Measurements from ENCODE around the gene STIP1.

Gene STIP1

DNA sequence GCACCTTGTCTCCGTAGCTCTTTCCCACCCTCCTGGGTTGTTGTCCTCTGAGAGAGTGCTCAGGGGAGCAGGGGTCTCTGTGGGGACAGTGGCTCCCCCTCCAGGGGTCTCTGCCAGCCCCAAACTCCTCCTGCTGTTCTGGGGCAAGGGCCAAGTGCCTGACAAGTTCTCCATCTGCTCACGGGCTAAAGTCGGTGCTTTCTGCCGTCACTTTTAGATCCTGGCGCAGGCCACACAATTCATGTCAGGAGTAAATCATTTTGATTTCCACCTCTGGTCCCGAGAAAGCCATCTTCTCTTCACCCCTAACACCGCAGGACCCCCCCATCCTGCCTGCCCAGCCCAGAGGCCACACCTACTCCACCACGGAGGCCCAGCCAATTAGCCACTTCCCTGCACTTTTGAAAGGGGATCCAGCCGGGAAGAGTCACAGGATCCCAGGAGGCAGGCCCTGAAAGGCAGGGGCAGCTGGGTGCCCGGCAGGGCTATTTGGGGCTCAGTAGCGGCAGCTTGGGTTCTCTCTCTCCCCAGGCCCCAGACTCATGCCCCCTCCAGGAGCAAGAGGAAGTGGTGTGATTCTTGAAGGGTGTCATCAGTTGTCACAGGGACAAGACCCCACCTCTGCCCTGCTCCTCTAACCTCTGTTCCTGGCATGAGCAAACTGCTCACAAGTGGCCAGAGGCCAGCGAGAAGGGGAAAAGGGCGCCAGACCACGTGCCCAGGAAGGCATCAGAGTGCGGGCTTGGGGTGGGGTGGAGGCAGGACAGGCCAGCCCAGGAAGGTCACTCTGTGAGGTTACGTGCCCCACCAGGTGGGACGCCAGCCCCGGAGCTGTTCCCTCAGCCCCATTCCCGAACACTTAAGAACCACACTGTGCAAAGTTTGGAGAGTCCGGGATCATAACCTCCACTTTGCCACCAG lies 21.3 kb upstream of the STIP1 start:
- H3K36me3 ChIP-seq (ENCODE audit: control insufficient read depth, insufficient read depth, low read length), result no peaks in the 10 kb centered on the region
- no peaks in the 10 kb centered on the region for H3K27me3 ChIP-seq (replicated peaks; ENCODE audit: control insufficient read depth, insufficient read depth, low read length)
- TF ChIP-seq, protein P1, sequence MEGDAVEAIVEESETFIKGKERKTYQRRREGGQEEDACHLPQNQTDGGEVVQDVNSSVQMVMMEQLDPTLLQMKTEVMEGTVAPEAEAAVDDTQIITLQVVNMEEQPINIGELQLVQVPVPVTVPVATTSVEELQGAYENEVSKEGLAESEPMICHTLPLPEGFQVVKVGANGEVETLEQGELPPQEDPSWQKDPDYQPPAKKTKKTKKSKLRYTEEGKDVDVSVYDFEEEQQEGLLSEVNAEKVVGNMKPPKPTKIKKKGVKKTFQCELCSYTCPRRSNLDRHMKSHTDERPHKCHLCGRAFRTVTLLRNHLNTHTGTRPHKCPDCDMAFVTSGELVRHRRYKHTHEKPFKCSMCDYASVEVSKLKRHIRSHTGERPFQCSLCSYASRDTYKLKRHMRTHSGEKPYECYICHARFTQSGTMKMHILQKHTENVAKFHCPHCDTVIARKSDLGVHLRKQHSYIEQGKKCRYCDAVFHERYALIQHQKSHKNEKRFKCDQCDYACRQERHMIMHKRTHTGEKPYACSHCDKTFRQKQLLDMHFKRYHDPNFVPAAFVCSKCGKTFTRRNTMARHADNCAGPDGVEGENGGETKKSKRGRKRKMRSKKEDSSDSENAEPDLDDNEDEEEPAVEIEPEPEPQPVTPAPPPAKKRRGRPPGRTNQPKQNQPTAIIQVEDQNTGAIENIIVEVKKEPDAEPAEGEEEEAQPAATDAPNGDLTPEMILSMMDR (IDR thresholded peaks at IDR 0.05; ENCODE audit: insufficient read depth, low read length, poor library complexity, severe bottlenecking), result no peak
- DNase-seq (ENCODE audit: extremely low read depth, insufficient read length), result no peak
- no peak overlapping the region for H3K4me3 ChIP-seq (replicated peaks; ENCODE audit: low read depth, low read length)

DNA sequence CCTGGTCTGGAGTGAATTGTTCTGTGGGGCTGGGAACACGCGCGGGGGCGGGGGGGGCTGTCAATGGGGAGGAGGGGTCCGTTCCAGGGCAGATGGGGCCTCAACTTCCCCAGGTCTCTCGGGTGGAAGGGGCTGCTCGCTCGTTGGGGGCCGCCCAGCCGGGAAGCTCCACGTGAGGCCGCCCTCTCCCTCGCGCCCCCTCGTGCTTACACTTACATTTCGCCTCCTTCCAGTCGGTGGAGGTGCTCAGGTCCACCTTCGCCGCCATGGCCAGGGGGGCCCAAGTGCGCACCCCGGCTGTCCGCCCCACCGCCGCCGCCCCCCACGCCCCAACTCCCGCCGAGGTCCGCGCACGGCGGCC lies 20.5 kb upstream of the STIP1 start:
- no peaks in the 10 kb centered on the region for H3K27me3 ChIP-seq (replicated peaks; ENCODE audit: control insufficient read depth, insufficient read depth, low read length)
- H3K4me3 ChIP-seq (replicated peaks; ENCODE audit: low read depth, low read length), result peak overlapping the region; percentile 69
- TF ChIP-seq, protein P1 (IDR thresholded peaks at IDR 0.05; ENCODE audit: insufficient read depth, low read length, poor library complexity, severe bottlenecking), result no peak
- H3K36me3 ChIP-seq (ENCODE audit: control insufficient read depth, insufficient read depth, low read length), result no peaks in the 10 kb centered on the region
- DNase-seq (ENCODE audit: extremely low read depth, insufficient read length), result no peak

DNA sequence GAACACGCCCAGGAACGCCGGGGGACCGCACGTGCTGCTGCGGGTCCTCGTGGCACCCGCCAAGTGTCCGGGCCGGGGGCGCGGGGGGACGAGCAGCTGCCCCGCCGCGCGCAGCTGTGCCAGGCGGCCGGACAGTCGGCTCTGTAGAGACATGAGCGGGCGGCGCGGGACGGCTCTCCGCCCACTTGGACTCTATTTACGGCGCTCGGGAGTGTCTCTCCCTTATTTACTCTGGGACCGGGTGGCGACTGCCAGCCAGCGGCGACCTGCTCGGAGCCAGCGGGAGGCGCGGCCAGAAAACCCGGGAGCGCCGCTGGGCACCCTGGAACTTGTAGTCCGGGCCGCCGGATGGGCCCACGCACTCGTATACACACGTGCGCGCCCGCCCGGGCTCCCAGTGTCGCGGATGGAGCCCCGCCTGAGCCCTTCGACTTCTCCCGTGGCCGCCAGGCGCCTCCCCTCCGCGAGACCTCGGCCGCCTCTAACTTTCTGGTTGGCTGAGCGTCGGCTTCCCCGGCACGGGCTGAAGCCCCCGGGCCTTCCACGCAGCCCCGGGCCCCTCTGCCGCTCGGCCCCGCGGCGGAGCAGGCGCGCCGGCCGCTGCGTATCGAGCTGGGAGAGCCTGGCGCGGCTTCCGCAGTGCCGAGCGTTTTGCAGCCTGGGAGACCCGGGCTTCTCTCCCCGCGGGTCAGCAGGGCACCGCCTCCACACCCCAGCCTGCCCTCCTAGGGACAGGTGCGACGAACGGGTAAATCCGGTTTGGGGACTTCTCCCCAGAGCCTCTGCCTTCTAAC lies 19.9 kb upstream of the STIP1 start, which contains the start of gene MACROD1:
TSS of gene MACROD1 (minus strand) at position 272 of the 794 bp plus-strand sequence. CDS start at position 153, 119 bp downstream.
- H3K36me3 ChIP-seq (ENCODE audit: control insufficient read depth, insufficient read depth, low read length), result no peaks in the 10 kb centered on the region
- peak; percentile 87 for DNase-seq (ENCODE audit: extremely low read depth, insufficient read length)
- H3K27me3 ChIP-seq (replicated peaks; ENCODE audit: control insufficient read depth, insufficient read depth, low read length), result no peaks in the 10 kb centered on the region
- peak within 1 kb of the TSS; percentile 69 for H3K4me3 ChIP-seq (replicated peaks; ENCODE audit: low read depth, low read length)
- TF ChIP-seq, protein P1 (IDR thresholded peaks at IDR 0.05; ENCODE audit: insufficient read depth, low read length, poor library complexity, severe bottlenecking), result peak; percentile 4

DNA sequence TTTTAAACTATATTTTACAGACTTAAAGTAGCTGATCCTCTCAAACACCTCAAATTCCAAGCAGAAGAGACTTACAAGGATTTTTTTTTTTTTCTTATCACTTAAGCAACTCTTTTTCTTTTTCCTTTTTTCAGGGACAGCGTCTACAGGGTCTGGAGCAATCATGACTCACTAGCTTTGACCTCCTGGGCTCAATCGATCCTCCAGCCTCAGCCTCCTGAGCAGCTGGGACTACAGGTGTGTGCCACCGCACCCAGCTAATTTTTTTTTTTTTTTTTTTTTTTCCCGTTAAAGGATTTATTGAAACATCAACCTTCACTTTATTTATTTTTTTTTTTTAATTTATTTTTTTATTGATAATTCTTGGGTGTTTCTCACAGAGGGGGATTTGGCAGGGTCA lies 15.6 kb upstream of the STIP1 start:
- H3K27me3 ChIP-seq (replicated peaks; ENCODE audit: control insufficient read depth, insufficient read depth, low read length), result no peaks in the 10 kb centered on the region
- no peak for DNase-seq (ENCODE audit: extremely low read depth, insufficient read length)
- no peaks in the 10 kb centered on the region for H3K36me3 ChIP-seq (ENCODE audit: control insufficient read depth, insufficient read depth, low read length)
- TF ChIP-seq, protein P1 (IDR thresholded peaks at IDR 0.05; ENCODE audit: insufficient read depth, low read length, poor library complexity, severe bottlenecking), result no peak
- no peak overlapping the region for H3K4me3 ChIP-seq (replicated peaks; ENCODE audit: low read depth, low read length)

DNA sequence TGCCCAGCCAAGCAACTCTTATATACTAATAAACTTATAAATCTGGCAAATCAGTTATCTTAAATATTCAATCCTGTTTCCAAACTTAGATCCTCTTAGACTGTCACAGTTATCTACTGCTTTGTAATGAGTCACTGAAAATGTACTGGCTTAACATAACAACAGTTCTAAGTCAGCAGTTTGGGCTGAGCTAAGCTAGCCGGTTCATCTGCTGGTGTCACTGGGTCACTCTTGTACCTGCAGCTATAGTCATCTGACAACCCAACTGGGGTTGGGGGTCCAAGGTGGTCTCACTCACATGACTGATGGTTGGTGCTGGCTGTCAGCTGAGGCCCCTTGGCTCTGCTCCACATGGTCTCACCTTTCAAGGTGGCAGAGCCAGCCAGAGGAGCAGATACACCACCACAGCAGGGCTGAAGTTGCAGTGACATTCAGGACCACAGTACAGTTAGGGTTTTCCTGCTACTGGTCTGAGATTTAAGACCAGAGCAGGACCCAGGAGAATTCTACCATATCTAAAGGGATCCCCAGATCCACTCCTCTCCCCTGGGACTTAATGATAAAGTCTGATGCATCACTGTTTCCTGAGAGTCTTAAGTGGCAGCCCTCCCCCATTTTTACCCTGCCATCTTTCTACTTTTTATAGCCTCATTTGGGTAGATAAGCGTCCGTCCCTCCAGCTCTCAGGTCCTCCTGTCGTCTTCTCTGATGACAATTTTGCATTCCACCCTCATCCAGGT lies 12.2 kb upstream of the STIP1 start:
- DNase-seq (ENCODE audit: extremely low read depth, insufficient read length), result no peak
- TF ChIP-seq, protein P1 (IDR thresholded peaks at IDR 0.05; ENCODE audit: insufficient read depth, low read length, poor library complexity, severe bottlenecking), result no peak
- Histone ChIP-seq H3K27me3 (replicated peaks; ENCODE audit: control insufficient read depth, insufficient read depth, low read length) (no peaks in the 10 kb centered on the region), H3K4me3 (replicated peaks; ENCODE audit: low read depth, low read length) (no peak overlapping the region), H3K36me3 (ENCODE audit: control insufficient read depth, insufficient read depth, low read length) (no peaks in the 10 kb centered on the region)

All from GM06990 (cell line).